Coronary artery (tissue), 2 donors: Measurements from ENCODE around the gene NEXMIF.

Source experiments
- DNase-seq: peaks from one replicate; pipeline ENCODE4 v3.0.0-alpha.2; 2017; ENCODE audit warnings: low spot score
- H3K27ac ChIP-seq, 2 donors: fragments of 200-600 bp; sonication (generic); one replicate each; pipeline ENCODE4 v1.5.1; 2016 to 2019
- H3K4me3 ChIP-seq: fragments of 200-600 bp; sonication (generic); 2 replicates; pipeline ENCODE4 v1.5.1; 2016; ENCODE audit warnings: mild to moderate bottlenecking, moderate library complexity
- TF ChIP-seq, protein P1 (sequence below): fragments of 200-600 bp; sonication (generic); IDR thresholded peaks from one replicate; pipeline ENCODE4 v1.5.1; 2019; ENCODE audit warnings: antibody characterized with exemption

Gene NEXMIF

DNA sequence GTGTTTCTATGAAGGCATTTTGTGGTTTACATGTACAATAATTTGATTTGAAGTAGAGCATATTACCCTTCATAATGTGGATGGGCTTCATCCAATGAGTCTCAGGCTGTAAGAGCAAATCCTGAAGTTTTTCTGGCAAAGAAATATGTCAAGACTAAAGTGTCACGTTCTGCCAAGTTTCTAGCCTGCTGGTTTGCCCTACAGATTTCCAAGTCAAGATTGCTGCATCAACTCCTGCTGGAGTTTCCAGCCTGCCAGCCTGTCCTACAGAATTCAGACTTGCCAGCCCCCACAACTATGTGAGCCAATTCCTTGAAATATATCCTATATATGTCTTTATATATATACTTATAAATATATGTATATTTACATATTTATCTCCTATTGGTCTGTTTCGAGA, 240.8 kb downstream of the NEXMIF start:
- H3K27ac ChIP-seq = no peak overlapping the region
- TF ChIP-seq, protein P1, sequence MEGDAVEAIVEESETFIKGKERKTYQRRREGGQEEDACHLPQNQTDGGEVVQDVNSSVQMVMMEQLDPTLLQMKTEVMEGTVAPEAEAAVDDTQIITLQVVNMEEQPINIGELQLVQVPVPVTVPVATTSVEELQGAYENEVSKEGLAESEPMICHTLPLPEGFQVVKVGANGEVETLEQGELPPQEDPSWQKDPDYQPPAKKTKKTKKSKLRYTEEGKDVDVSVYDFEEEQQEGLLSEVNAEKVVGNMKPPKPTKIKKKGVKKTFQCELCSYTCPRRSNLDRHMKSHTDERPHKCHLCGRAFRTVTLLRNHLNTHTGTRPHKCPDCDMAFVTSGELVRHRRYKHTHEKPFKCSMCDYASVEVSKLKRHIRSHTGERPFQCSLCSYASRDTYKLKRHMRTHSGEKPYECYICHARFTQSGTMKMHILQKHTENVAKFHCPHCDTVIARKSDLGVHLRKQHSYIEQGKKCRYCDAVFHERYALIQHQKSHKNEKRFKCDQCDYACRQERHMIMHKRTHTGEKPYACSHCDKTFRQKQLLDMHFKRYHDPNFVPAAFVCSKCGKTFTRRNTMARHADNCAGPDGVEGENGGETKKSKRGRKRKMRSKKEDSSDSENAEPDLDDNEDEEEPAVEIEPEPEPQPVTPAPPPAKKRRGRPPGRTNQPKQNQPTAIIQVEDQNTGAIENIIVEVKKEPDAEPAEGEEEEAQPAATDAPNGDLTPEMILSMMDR = no peak
- no peak for DNase-seq
- no peak overlapping the region for H3K4me3 ChIP-seq
